ENCODE data around the gene BUB3.

DNA sequence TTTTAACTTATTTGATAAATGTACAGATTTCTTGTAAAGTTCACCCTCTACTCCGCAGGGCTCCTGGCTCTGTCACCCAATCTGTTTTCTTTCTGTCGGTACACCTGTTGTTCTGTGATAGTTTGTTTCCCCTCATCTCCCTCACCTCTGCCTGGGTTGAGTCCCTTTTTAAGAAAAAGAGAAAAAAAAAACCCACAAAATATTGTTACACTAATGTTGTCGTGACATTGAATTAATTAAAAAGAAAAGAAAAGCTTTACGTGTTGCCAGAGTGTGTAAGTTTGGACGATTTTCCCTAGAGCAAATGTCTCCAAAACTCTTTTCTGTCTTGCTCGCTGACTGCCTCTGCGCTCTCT is 15.1 kb upstream of the BUB3 start:
- no peak for TF ChIP-seq EZH2 (IDR thresholded peaks at IDR 0.05; ENCODE audit: low read depth, unreplicated experiment)
- TF ChIP-seq, protein P1, sequence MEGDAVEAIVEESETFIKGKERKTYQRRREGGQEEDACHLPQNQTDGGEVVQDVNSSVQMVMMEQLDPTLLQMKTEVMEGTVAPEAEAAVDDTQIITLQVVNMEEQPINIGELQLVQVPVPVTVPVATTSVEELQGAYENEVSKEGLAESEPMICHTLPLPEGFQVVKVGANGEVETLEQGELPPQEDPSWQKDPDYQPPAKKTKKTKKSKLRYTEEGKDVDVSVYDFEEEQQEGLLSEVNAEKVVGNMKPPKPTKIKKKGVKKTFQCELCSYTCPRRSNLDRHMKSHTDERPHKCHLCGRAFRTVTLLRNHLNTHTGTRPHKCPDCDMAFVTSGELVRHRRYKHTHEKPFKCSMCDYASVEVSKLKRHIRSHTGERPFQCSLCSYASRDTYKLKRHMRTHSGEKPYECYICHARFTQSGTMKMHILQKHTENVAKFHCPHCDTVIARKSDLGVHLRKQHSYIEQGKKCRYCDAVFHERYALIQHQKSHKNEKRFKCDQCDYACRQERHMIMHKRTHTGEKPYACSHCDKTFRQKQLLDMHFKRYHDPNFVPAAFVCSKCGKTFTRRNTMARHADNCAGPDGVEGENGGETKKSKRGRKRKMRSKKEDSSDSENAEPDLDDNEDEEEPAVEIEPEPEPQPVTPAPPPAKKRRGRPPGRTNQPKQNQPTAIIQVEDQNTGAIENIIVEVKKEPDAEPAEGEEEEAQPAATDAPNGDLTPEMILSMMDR (conservative IDR thresholded peaks at IDR 0.05; ENCODE audit: low read depth in 2 of 2), result no peak
- TF ChIP-seq, protein P2, sequence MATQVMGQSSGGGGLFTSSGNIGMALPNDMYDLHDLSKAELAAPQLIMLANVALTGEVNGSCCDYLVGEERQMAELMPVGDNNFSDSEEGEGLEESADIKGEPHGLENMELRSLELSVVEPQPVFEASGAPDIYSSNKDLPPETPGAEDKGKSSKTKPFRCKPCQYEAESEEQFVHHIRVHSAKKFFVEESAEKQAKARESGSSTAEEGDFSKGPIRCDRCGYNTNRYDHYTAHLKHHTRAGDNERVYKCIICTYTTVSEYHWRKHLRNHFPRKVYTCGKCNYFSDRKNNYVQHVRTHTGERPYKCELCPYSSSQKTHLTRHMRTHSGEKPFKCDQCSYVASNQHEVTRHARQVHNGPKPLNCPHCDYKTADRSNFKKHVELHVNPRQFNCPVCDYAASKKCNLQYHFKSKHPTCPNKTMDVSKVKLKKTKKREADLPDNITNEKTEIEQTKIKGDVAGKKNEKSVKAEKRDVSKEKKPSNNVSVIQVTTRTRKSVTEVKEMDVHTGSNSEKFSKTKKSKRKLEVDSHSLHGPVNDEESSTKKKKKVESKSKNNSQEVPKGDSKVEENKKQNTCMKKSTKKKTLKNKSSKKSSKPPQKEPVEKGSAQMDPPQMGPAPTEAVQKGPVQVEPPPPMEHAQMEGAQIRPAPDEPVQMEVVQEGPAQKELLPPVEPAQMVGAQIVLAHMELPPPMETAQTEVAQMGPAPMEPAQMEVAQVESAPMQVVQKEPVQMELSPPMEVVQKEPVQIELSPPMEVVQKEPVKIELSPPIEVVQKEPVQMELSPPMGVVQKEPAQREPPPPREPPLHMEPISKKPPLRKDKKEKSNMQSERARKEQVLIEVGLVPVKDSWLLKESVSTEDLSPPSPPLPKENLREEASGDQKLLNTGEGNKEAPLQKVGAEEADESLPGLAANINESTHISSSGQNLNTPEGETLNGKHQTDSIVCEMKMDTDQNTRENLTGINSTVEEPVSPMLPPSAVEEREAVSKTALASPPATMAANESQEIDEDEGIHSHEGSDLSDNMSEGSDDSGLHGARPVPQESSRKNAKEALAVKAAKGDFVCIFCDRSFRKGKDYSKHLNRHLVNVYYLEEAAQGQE (IDR thresholded peaks at IDR 0.05; ENCODE audit: unreplicated experiment), result no peak
- TF ChIP-seq EZH2phosphoT487 (IDR thresholded peaks at IDR 0.05; ENCODE audit: unreplicated experiment), result no peak
- TF ChIP-seq ETS1 (IDR thresholded peaks at IDR 0.05), result no peak
- no peak for TF ChIP-seq NANOG (IDR thresholded peaks at IDR 0.05; ENCODE audit: borderline replicate concordance)
- TF ChIP-seq POLR2AphosphoS5 (IDR thresholded peaks at IDR 0.05; ENCODE audit: low read depth), result no peak
- TF ChIP-seq JUNB (IDR thresholded peaks at IDR 0.05; ENCODE audit: unreplicated experiment), result no peak
- TF ChIP-seq ZNF114 (CRISPR knock-in tag; IDR thresholded peaks at IDR 0.05), result no peak
- no peak for TF ChIP-seq CREB1 (CRISPR knock-in tag; IDR thresholded peaks at IDR 0.05; ENCODE audit: low read depth)
- no peak for TF ChIP-seq STAT1 (IDR thresholded peaks at IDR 0.05; ENCODE audit: unreplicated experiment)
- TF ChIP-seq ZNF331 (CRISPR knock-in tag; IDR thresholded peaks at IDR 0.05; ENCODE audit: low read depth), result no peak
